Esophagus (tissue), 2 donors: ENCODE data around the gene ANO3. TPM values are rescaled to one million over a fixed set of nuclear protein-coding genes. Genes with fewer than 3 reads are reported as not detected.

Source experiments
- H3K27ac ChIP-seq, 2 donors: one replicate each; pipeline ENCODE4 v1.5.1; 2013; ENCODE audit warnings: low read depth in 2 of 2, mild to moderate bottlenecking in 2 of 2, inconsistent platforms in 1 of 2, low read length in 1 of 2, moderate library complexity in 1 of 2
- H3K27me3 ChIP-seq, 2 donors: one replicate each; pipeline ENCODE4 v1.6.1; 2013; ENCODE audit warnings: low read length in 2 of 2, control low read depth in 1 of 2, mild to moderate bottlenecking in 1 of 2; ENCODE audit not compliant: insufficient read depth in 2 of 2, control insufficient read depth in 1 of 2
- H3K36me3 ChIP-seq, 2 donors: one replicate each; pipeline ENCODE4 v1.6.1; 2013; ENCODE audit warnings: low read length in 1 of 2; ENCODE audit not compliant: control insufficient read depth in 2 of 2, insufficient read depth in 2 of 2
- H3K4me1 ChIP-seq, 2 donors: one replicate each; pipeline ENCODE4 v1.6.1; 2013; ENCODE audit warnings: low read length in 1 of 2; ENCODE audit not compliant: control insufficient read depth in 2 of 2, insufficient read depth in 2 of 2
- H3K4me3 ChIP-seq, 2 donors: one replicate each; pipeline ENCODE4 v1.5.1; 2013; ENCODE audit warnings: low read length in 2 of 2, mild to moderate bottlenecking in 2 of 2, low read depth in 1 of 2, moderate library complexity in 1 of 2
- H3K9me3 ChIP-seq, 2 donors: one replicate each; pipeline ENCODE4 v1.6.1; 2013; ENCODE audit warnings: mild to moderate bottlenecking in 2 of 2, low read depth in 1 of 2, low read length in 1 of 2, moderate library complexity in 1 of 2; ENCODE audit not compliant: control insufficient read depth in 2 of 2, insufficient read depth in 1 of 2
- WGBS, 2 donors: extraction: QIAGEN DNeasy Blood & Tissue Kit; methylation state at CpG; one replicate each; pipeline ENCODE4 v1.1.7; 2013; 5-methylcytosine and 5-hydroxymethylcytosine counted together
- polyA plus RNA-seq, 2 donors: library from polyadenylated mRNA; stranded (reverse); fragments of 200-250 nt; gene quantifications; one replicate each; pipeline ENCODE4 v1.2.3, GENCODE V29; 2013
- donor health status: healthy with polysubstance abuse.
- donor health status: Bipolar disorder and iron deficiency.

Gene ANO3
- polyA plus RNA-seq, 2 donors: 0.01 TPM; not detected in 1

DNA sequence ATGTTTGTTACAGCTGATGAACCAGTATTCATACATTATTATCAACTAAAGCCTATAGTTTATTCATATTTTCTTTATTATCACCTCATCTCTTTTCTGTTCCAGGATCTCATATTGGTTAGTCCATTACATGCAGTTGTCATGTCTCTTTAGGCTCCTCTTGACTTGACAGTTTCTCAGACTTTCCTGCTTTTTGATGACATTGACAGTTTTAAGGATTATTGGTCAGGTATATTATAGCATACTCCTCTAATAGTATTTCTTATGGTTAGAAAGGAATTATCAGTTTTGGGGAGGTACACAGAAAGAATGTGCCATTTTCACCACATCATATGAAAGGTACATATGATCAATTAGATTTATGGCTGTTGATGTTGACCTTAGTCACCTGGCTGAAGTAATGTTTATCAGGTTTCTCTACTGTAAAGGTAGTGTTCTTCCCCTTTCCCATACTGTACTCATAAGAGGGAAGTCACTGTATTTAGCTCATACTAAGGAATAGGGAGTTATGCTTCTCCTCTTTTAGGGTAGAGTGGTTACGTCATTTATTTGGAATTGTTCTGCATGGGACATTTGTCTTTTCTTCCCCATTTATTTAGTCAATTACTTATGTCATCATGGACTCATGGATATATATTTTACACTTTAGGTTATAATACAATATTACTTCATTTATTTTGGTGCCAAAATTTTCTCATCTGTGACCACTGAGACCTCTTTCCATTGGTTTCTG lies 9.4 kb upstream of the ANO3 start:
- H3K27ac ChIP-seq: no peak overlapping the region
- WGBS, 2 donors: 84 to 94% methylated on average over 1 of the region's 1 CpG
- H3K9me3 ChIP-seq: no peaks in the 10 kb centered on the region
- no peaks in the 10 kb centered on the region for H3K4me1 ChIP-seq
- H3K36me3 ChIP-seq: no peaks in the 10 kb centered on the region
- peaks cover 4 to 6% of the 10 kb centered on the region in 2 donors for H3K27me3 ChIP-seq
- H3K4me3 ChIP-seq: no peak overlapping the region

- Histone ChIP-seq H3K4me3 (no peak overlapping the region), H3K4me1 (no peaks in the 10 kb centered on the region), H3K27ac (no peak overlapping the region), H3K36me3 (no peaks in the 10 kb centered on the region), H3K27me3 (peaks cover 4 to 8% of the 10 kb centered on the region in 2 donors), H3K9me3 (no peaks in the 10 kb centered on the region)
Observed at GRCh38 chr11:26323837-26324236, 8.1 kb upstream of the ANO3 start.

DNA sequence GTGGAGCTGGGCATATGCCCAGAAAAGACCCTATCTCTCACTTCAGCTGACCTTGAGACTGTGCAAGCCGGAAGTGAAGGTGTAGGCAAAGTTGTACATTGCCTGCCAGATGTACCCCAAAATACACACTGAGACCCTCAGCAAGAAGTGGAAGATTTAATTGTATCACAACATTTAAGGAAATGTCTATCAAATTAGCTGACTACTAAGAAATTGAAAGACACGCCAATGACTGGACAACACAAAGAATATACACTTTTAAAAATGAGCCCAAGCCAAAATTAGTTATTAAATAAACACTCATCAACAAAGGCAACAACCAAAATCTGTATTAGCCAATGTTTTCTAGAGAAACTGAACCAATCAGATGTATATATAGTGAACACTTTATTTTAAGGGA lies 7.7 kb upstream of the ANO3 start:
- H3K27me3 ChIP-seq: peaks cover 4 to 8% of the 10 kb centered on the region in 2 donors

GRCh38 chr11:26326793-26327400 lies 5.0 kb upstream of the ANO3 start:
- H3K36me3 ChIP-seq: no peaks in the 10 kb centered on the region
- H3K27ac ChIP-seq: no peak overlapping the region
- peaks cover 0 to 1% of the 10 kb centered on the region in 2 donors for H3K4me1 ChIP-seq
- H3K4me3 ChIP-seq: no peak overlapping the region
- H3K27me3 ChIP-seq: peaks cover 9 to 15% of the 10 kb centered on the region in 2 donors
- no peaks in the 10 kb centered on the region for H3K9me3 ChIP-seq
- 51 to 59% methylated on average over 4 of the region's 4 CpGs for WGBS, 2 donors

More for the DNA sequence above, 7.7 kb upstream of the ANO3 start:
- H3K9me3 ChIP-seq: no peaks in the 10 kb centered on the region
- 66 to 84% methylated on average over 2 of the region's 2 CpGs for WGBS, 2 donors
- no peaks in the 10 kb centered on the region for H3K36me3 ChIP-seq
- no peak overlapping the region for H3K27ac ChIP-seq
- no peaks in the 10 kb centered on the region for H3K4me1 ChIP-seq
- H3K4me3 ChIP-seq: no peak overlapping the region

DNA sequence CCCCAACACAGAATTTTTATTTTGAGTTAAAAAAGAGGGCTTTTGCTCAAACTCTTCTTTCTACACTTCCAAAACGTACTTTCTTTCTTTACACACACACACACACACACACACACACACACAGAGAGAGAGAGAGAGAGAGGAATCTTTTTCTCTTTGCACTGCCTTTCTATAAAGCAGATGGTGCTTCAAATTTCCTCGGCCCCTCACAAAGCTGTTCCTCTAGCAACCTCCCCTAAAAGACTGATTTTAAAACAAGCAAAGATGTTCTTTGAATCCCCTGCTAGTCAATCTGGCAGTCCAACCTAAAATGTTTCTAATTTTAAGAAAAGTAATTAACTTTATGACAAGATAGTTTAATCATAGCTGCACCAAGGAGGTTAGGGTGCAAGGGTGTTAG lies 2.7 kb upstream of the ANO3 start:
- peaks cover 0 to 3% of the 10 kb centered on the region in 2 donors for H3K4me1 ChIP-seq
- H3K36me3 ChIP-seq: no peaks in the 10 kb centered on the region
- no peaks in the 10 kb centered on the region for H3K9me3 ChIP-seq
- WGBS, 2 donors: 56 to 61% methylated on average over 2 of the region's 2 CpGs
- peaks cover 9 to 17% of the 10 kb centered on the region in 2 donors for H3K27me3 ChIP-seq
- H3K27ac ChIP-seq: no peak overlapping the region
- H3K4me3 ChIP-seq: no peak overlapping the region

GRCh38 chr11:26330262-26330661 lies 1.7 kb upstream of the ANO3 start:
- peaks cover 12 to 15% of the 10 kb centered on the region in 2 donors for H3K27me3 ChIP-seq
- no peak overlapping the region for H3K27ac ChIP-seq
- H3K36me3 ChIP-seq: no peaks in the 10 kb centered on the region
- no peaks in the 10 kb centered on the region for H3K9me3 ChIP-seq
- H3K4me3 ChIP-seq: no peak overlapping the region
- 90 to 92% methylated on average over 4 of the region's 4 CpGs for WGBS, 2 donors
- H3K4me1 ChIP-seq: peaks cover 0 to 3% of the 10 kb centered on the region in 2 donors

GRCh38 chr11:26332572-26332915 lies 614 bp downstream of the ANO3 start:
- H3K4me1 ChIP-seq: peaks cover 0 to 3% of the 10 kb centered on the region in 2 donors
- 36 to 42% methylated on average over 5 of the region's 5 CpGs for WGBS, 2 donors
- H3K27ac ChIP-seq: no peak overlapping the region
- H3K9me3 ChIP-seq: no peaks in the 10 kb centered on the region
- no peaks in the 10 kb centered on the region for H3K36me3 ChIP-seq
- H3K27me3 ChIP-seq: peaks cover 15% of the 10 kb centered on the region in 2 donors
- H3K4me3 ChIP-seq: no peak overlapping the region

DNA sequence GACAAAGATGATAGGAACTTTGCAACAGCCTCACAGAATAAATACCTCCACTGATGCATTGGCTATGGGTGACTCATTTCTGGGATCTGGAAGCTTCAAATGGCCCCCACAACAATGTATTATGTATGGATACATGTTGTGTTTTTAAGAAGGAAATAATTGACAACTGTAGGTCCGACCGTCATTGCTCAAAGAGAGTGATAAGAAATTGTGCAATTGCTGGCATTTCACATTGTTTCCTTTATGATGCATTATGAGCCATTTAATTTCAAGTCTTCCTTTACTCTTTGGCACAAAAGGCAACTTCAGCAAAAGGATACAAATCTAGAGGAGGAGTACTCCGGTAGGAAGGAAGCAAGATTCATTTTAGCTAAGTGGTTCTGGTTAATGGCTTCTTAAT lies 2.0 kb downstream of the ANO3 start:
- 55 to 56% methylated on average over 3 of the region's 3 CpGs for WGBS, 2 donors

DNA sequence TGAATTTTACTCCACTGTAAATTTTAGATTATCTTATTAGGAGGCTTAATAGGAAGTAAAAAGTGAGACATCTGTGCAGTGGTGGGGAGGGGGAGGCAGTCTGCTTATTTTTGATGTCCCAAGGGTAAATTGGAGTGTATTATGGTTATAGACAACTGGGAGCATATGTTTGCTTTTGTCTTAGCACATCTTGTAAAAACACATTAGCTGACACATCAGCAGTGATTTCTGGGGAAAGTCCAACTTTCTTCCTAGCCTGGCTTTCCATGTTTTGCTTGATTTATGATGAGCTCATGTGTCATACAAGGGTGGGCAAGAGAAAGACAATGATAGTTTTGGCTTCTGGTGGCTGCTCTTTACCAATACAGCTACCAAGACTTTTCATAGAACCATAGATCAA lies 4.0 kb downstream of the ANO3 start:
- Histone ChIP-seq H3K27me3 (peaks cover 8 to 12% of the 10 kb centered on the region in 2 donors), H3K4me3 (no peak overlapping the region), H3K9me3 (no peaks in the 10 kb centered on the region), H3K4me1 (peaks cover 0 to 3% of the 10 kb centered on the region in 2 donors), H3K27ac (no peak overlapping the region), H3K36me3 (no peaks in the 10 kb centered on the region)

More for the DNA sequence above, 2.0 kb downstream of the ANO3 start:
- H3K36me3 ChIP-seq: no peaks in the 10 kb centered on the region
- H3K4me3 ChIP-seq: no peak overlapping the region
- no peak overlapping the region for H3K27ac ChIP-seq
- peaks cover 0 to 3% of the 10 kb centered on the region in 2 donors for H3K4me1 ChIP-seq
- no peaks in the 10 kb centered on the region for H3K9me3 ChIP-seq
- peaks cover 13 to 15% of the 10 kb centered on the region in 2 donors for H3K27me3 ChIP-seq

GRCh38 chr11:26344647-26345046 lies 12.7 kb downstream of the ANO3 start:
- H3K4me3 ChIP-seq: no peak overlapping the region
- no peaks in the 10 kb centered on the region for H3K36me3 ChIP-seq
- WGBS, 2 donors: 75 to 85% methylated on average over 2 of the region's 2 CpGs
- no peaks in the 10 kb centered on the region for H3K27me3 ChIP-seq
- H3K27ac ChIP-seq: no peak overlapping the region
- no peaks in the 10 kb centered on the region for H3K9me3 ChIP-seq
- no peaks in the 10 kb centered on the region for H3K4me1 ChIP-seq
